ENCODE measurements around the gene MYRFL. TPM values are rescaled to one million over a fixed set of nuclear protein-coding genes. Genes with fewer than 3 reads are reported as not detected.
A peak's percentile ranks its signal among the peaks of the same experiment; 100 is the strongest.

MYRFL gene
- total RNA-seq, 1 donor from 2014 or later = 0.20 TPM

DNA sequence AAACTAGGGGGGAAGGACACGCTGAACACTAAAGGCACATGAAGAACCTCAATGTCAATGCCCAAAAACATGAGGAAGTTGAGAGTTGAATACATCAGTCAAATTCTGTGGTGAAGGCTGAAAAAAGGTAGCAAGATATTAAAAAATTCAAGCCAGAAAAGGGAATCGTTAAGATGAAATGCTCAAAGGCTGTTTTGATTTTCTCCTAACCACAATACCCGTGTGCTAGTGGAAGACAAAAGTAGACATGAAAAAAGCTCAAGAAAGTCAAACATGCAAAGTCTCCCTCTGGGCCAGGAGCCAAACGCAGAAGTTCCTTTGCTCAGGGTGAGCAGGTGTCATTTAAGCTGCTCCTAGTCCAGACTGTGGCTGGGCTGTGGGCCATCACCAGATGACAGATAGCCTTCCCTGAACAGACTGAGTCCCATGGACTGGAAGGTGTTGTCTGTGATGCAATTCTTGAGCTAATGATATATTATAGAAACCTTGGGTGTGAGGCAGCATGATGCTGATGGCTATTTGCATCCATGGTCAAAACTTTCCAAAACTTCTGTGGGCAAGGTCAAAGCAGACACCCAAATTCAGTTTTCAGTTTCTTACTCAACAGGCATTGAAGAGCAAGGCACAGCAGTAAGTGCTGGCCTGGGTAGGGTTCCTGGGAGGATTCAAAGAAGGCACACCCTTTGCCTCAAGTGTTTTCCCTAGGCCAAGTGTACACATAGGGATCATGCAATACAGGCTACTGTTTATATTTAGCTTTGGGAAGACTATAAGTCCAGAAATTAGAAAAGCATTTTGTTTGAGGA, 81.6 kb downstream of the MYRFL start:
- Histone ChIP-seq H3K79me2 (ENCODE audit: insufficient read depth, low read length) (no peaks in the 10 kb centered on the region), H3K4me2 (ENCODE audit: low read length) (no peak overlapping the region), H3K27ac (ENCODE audit: low read depth, low read length) (no peak overlapping the region), H2AFZ (ENCODE audit: low read depth, low read length) (no peak overlapping the region), H4K20me1 (ENCODE audit: insufficient read depth, low read length) (no peaks in the 10 kb centered on the region), H3K4me1 (ENCODE audit: insufficient read depth, low read length) (no peaks in the 10 kb centered on the region), H3K4me3 (ENCODE audit: insufficient read depth, low read depth, low read length) (no peak overlapping the region), H3K9me3 (ENCODE audit: insufficient read depth, low read depth, low read length) (no peaks in the 10 kb centered on the region), H3K9ac (ENCODE audit: low read length) (no peak overlapping the region), H3K36me3 (ENCODE audit: insufficient read depth, low read length) (no peaks in the 10 kb centered on the region), H3K27me3 (ENCODE audit: insufficient read depth, low read length) (no peaks in the 10 kb centered on the region)
- TF ChIP-seq, protein P1, sequence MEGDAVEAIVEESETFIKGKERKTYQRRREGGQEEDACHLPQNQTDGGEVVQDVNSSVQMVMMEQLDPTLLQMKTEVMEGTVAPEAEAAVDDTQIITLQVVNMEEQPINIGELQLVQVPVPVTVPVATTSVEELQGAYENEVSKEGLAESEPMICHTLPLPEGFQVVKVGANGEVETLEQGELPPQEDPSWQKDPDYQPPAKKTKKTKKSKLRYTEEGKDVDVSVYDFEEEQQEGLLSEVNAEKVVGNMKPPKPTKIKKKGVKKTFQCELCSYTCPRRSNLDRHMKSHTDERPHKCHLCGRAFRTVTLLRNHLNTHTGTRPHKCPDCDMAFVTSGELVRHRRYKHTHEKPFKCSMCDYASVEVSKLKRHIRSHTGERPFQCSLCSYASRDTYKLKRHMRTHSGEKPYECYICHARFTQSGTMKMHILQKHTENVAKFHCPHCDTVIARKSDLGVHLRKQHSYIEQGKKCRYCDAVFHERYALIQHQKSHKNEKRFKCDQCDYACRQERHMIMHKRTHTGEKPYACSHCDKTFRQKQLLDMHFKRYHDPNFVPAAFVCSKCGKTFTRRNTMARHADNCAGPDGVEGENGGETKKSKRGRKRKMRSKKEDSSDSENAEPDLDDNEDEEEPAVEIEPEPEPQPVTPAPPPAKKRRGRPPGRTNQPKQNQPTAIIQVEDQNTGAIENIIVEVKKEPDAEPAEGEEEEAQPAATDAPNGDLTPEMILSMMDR (IDR thresholded peaks at IDR 0.05; ENCODE audit: insufficient read depth, low read depth, low read length) = no peak
- TF ChIP-seq EZH2 (IDR thresholded peaks at IDR 0.05; ENCODE audit: insufficient read depth, low read length) = no peak
- no peak overlapping the region for H3K27ac Mint-ChIP-seq (ENCODE audit: unreplicated experiment)
- no peaks in the 10 kb centered on the region for H3K9me3 Mint-ChIP-seq (ENCODE audit: unreplicated experiment)
- peaks cover 41% of the 10 kb centered on the region for H3K4me1 Mint-ChIP-seq (ENCODE audit: low read depth, unreplicated experiment)
- H3K36me3 Mint-ChIP-seq (ENCODE audit: low read depth, unreplicated experiment) = no peaks in the 10 kb centered on the region
- H3K27me3 Mint-ChIP-seq (ENCODE audit: low read depth, unreplicated experiment) = no peaks in the 10 kb centered on the region
- DNase-seq (ENCODE audit: low read depth) (peak; percentile 36), FAIRE-seq (no peak)
- H3K4me3 Mint-ChIP-seq (ENCODE audit: unreplicated experiment) = no peak overlapping the region

- DNase-seq (ENCODE audit: low read depth) = no peak
- no peaks in the 10 kb centered on the region for H3K9me3 ChIP-seq (ENCODE audit: insufficient read depth, low read depth, low read length)
- no peaks in the 10 kb centered on the region for H4K20me1 ChIP-seq (ENCODE audit: insufficient read depth, low read length)
- Mint-ChIP-seq H3K9me3 (ENCODE audit: unreplicated experiment) (peaks cover 1% of the 10 kb centered on the region), H3K27me3 (ENCODE audit: low read depth, unreplicated experiment) (no peaks in the 10 kb centered on the region), H3K36me3 (ENCODE audit: low read depth, unreplicated experiment) (no peaks in the 10 kb centered on the region), H3K27ac (ENCODE audit: unreplicated experiment) (no peak overlapping the region), H3K4me3 (ENCODE audit: unreplicated experiment) (no peak overlapping the region), H3K4me1 (ENCODE audit: low read depth, unreplicated experiment) (peaks cover 38% of the 10 kb centered on the region)
- no peak overlapping the region for H2AFZ ChIP-seq (ENCODE audit: low read depth, low read length)
- H3K79me2 ChIP-seq (ENCODE audit: insufficient read depth, low read length) = no peaks in the 10 kb centered on the region
- H3K27ac ChIP-seq (ENCODE audit: low read depth, low read length) = no peak overlapping the region
- no peak for FAIRE-seq
- TF ChIP-seq, protein P1 (IDR thresholded peaks at IDR 0.05; ENCODE audit: insufficient read depth, low read depth, low read length) = no peak
- no peak for TF ChIP-seq EZH2 (IDR thresholded peaks at IDR 0.05; ENCODE audit: insufficient read depth, low read length)
- no peak overlapping the region for H3K4me3 ChIP-seq (ENCODE audit: insufficient read depth, low read depth, low read length)
- no peaks in the 10 kb centered on the region for H3K4me1 ChIP-seq (ENCODE audit: insufficient read depth, low read length)
- no peaks in the 10 kb centered on the region for H3K27me3 ChIP-seq (ENCODE audit: insufficient read depth, low read length)
- H3K4me2 ChIP-seq (ENCODE audit: low read length) = no peak overlapping the region
- H3K36me3 ChIP-seq (ENCODE audit: insufficient read depth, low read length) = no peaks in the 10 kb centered on the region
- H3K9ac ChIP-seq (ENCODE audit: low read length) = no peak overlapping the region
Observed at GRCh38 chr12:69908203-69908602, 83.2 kb downstream of the MYRFL start.

DNA sequence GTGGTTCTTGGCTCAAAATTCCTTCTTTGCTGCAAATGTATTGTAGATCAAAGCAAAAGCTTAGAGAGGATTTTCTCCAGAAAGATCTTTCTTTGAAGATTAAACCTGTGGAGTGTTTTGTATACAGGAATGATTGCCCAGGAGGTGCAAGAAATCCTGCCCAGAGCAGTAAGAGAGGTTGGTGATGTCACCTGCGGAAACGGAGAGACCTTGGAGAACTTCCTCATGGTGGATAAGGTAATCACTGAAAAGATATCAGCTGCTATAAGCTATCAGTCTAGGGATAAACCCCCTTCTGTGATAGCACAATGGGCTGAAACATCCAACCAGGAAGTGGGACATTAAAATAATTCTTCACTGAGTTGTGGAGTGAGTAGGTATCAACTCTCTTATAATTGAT, 85.7 kb downstream of the MYRFL start:
- no peak overlapping the region for H3K4me2 ChIP-seq (ENCODE audit: low read length)
- no peak overlapping the region for H3K27ac Mint-ChIP-seq (ENCODE audit: unreplicated experiment)
- H3K4me3 Mint-ChIP-seq (ENCODE audit: unreplicated experiment) = no peak overlapping the region
- no peak for DNase-seq (ENCODE audit: low read depth)
- H4K20me1 ChIP-seq (ENCODE audit: insufficient read depth, low read length) = no peaks in the 10 kb centered on the region
- H3K36me3 Mint-ChIP-seq (ENCODE audit: low read depth, unreplicated experiment) = no peaks in the 10 kb centered on the region
- H3K27me3 ChIP-seq (ENCODE audit: insufficient read depth, low read length) = no peaks in the 10 kb centered on the region
- H3K4me1 Mint-ChIP-seq (ENCODE audit: low read depth, unreplicated experiment) = peaks cover 19% of the 10 kb centered on the region
- FAIRE-seq = no peak
- H3K27ac ChIP-seq (ENCODE audit: low read depth, low read length) = no peak overlapping the region
- no peak overlapping the region for H3K9ac ChIP-seq (ENCODE audit: low read length)
- no peaks in the 10 kb centered on the region for H3K9me3 ChIP-seq (ENCODE audit: insufficient read depth, low read depth, low read length)
- H3K4me3 ChIP-seq (ENCODE audit: insufficient read depth, low read depth, low read length) = no peak overlapping the region
- no peaks in the 10 kb centered on the region for H3K79me2 ChIP-seq (ENCODE audit: insufficient read depth, low read length)
- TF ChIP-seq EZH2 (IDR thresholded peaks at IDR 0.05; ENCODE audit: insufficient read depth, low read length) = no peak
- TF ChIP-seq, protein P1 (IDR thresholded peaks at IDR 0.05; ENCODE audit: insufficient read depth, low read depth, low read length) = no peak
- H3K9me3 Mint-ChIP-seq (ENCODE audit: unreplicated experiment) = peaks cover 6% of the 10 kb centered on the region
- H2AFZ ChIP-seq (ENCODE audit: low read depth, low read length) = no peak overlapping the region
- H3K36me3 ChIP-seq (ENCODE audit: insufficient read depth, low read length) = no peaks in the 10 kb centered on the region
- no peaks in the 10 kb centered on the region for H3K27me3 Mint-ChIP-seq (ENCODE audit: low read depth, unreplicated experiment)
- H3K4me1 ChIP-seq (ENCODE audit: insufficient read depth, low read length) = no peaks in the 10 kb centered on the region

Data from astrocyte (in vitro differentiated cells and primary cell).